ENCODE data around the gene PLD1.

The PLD1 gene

GRCh38 chr3:171553086-171553485 is 257.2 kb downstream of the PLD1 start:
- H3K4me3 ChIP-seq (ENCODE audit: low read depth, low read length) = no peak overlapping the region
- DNase-seq (ENCODE audit: low read depth) = peak; percentile 76
- no peak for TF ChIP-seq POLR2A (IDR thresholded peaks at IDR 0.05; ENCODE audit: extremely low read depth, insufficient read length)
- TF ChIP-seq CTCF (IDR thresholded peaks at IDR 0.05; ENCODE audit: low read depth, low read length) = no peak

GRCh38 chr3:171552531-171552930 is 257.8 kb downstream of the PLD1 start:
- no peak overlapping the region for H3K4me3 ChIP-seq (ENCODE audit: low read depth, low read length)
- DNase-seq (ENCODE audit: low read depth) = no peak
- TF ChIP-seq MYC (IDR thresholded peaks at IDR 0.05; ENCODE audit: low read depth, low read length) (no peak), CTCF (IDR thresholded peaks at IDR 0.05; ENCODE audit: low read depth, low read length) (no peak), POLR2A (IDR thresholded peaks at IDR 0.05; ENCODE audit: extremely low read depth, insufficient read length) (no peak), MAX (IDR thresholded peaks at IDR 0.05; ENCODE audit: low read depth, low read length) (no peak)

GRCh38 chr3:171551296-171551695 is 259.0 kb downstream of the PLD1 start:
- no peak overlapping the region for H3K4me3 ChIP-seq (ENCODE audit: low read depth, low read length)
- DNase-seq (ENCODE audit: low read depth) = no peak
- no peak for TF ChIP-seq CTCF (IDR thresholded peaks at IDR 0.05; ENCODE audit: low read depth, low read length)
- no peak for TF ChIP-seq POLR2A (IDR thresholded peaks at IDR 0.05; ENCODE audit: extremely low read depth, insufficient read length)
- TF ChIP-seq MAX (IDR thresholded peaks at IDR 0.05; ENCODE audit: low read depth, low read length) = no peak
- TF ChIP-seq MYC (IDR thresholded peaks at IDR 0.05; ENCODE audit: low read depth, low read length) = no peak

Data from NB4 (cell line).